ENCODE data around the gene MLH3. TPM values are rescaled to one million over a fixed set of nuclear protein-coding genes. Genes with fewer than 3 reads are reported as not detected.

MLH3 gene
- total RNA-seq, 1 donor from 2014 or later = 47.0 TPM

DNA sequence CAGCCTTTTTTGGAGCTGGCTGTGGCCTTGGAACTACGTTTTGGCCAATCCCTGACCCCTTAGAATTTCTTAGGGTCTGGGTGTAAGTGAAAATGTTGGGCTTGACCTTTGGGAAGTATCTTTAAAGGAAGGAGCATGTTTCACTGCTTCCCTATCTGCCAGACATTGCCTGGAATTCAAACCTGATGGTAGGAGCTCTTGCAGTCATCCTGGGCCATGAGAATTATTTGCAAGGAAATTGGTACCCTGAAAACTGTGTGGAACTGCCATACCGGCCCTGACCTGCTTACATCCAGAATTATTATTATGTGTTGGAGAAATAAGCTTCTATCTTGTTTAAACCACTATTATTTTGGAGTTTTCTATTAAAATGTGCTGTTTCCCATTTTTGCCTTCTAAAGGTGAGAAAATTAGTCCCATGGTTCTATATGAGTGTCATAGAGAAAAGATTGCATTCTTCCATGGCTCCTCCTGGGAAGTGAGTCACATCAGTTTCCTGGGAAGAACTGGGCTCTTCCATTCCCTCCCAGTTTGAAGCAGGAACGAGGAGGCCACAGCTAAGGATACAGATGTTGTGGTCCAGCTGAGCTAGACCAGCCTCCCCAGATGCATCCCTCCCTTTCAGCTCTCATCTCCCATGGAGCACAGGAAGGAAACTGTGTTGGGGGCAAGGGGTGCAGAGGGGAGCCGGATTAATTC is 86.3 kb downstream of the MLH3 start:
- Mint-ChIP-seq H3K27ac (no peak overlapping the region), H3K4me3 (no peak overlapping the region), H3K27me3 (ENCODE audit: low read depth) (no peaks in the 10 kb centered on the region), H3K36me3 (no peaks in the 10 kb centered on the region), H3K9me3 (no peaks in the 10 kb centered on the region), H3K4me1 (peaks cover 11% of the 10 kb centered on the region)
- no peak for TF ChIP-seq CTCF (IDR thresholded peaks at IDR 0.05; ENCODE audit: unreplicated experiment)
- no peak for DNase-seq (ENCODE audit: low spot score in 2 of 2, unreplicated experiment in 2 of 2)

Other genes starting within 250 kb of the MLH3 start
- not detected in 3 replicates for gene PROX2, start 175.3 kb downstream of the MLH3 start, total RNA-seq
- gene DLST, start 169.6 kb downstream of the MLH3 start, total RNA-seq = 74.4 to 81.5 TPM (median 79.7 TPM) in 3 replicates
- gene RPS6KL1, start 128.2 kb downstream of the MLH3 start, total RNA-seq = 0.13 to 1.1 TPM (median 0.70 TPM) in 3 replicates
- gene PGF, start 95.9 kb downstream of the MLH3 start, total RNA-seq = 8.4 to 9.6 TPM (median 8.6 TPM) in 3 replicates
- gene EIF2B2, start 48.5 kb downstream of the MLH3 start, total RNA-seq = 31.0 to 34.7 TPM (median 33.9 TPM) in 3 replicates
- gene ACYP1, start 12.6 kb upstream of the MLH3 start, total RNA-seq = 16.7 to 17.5 TPM (median 17.3 TPM) in 3 replicates
- gene ZC2HC1C, start 18.2 kb upstream of the MLH3 start, total RNA-seq = 2.3 to 3.6 TPM (median 2.4 TPM) in 3 replicates
- 116 to 133 TPM (median 121 TPM) in 3 replicates for gene NEK9, start 75.6 kb upstream of the MLH3 start, total RNA-seq
- gene TMED10, start 125.1 kb upstream of the MLH3 start, total RNA-seq = 237 to 242 TPM (median 241 TPM) in 3 replicates
- 789 to 796 TPM (median 796 TPM) in 3 replicates for gene FOS, start 227.4 kb upstream of the MLH3 start, total RNA-seq